C1 segment of cervical spinal cord (tissue), 14 donors: Measurements from ENCODE around the gene SMPD3.
A peak's percentile ranks its signal among the peaks of the same experiment; 100 is the strongest.

ENCODE experiments used
- DNase-seq, 14 donors: peaks; one replicate each; lab custom pipeline; 2025; lab: John Stamatoyannopoulos, UW

Gene SMPD3

DNA sequence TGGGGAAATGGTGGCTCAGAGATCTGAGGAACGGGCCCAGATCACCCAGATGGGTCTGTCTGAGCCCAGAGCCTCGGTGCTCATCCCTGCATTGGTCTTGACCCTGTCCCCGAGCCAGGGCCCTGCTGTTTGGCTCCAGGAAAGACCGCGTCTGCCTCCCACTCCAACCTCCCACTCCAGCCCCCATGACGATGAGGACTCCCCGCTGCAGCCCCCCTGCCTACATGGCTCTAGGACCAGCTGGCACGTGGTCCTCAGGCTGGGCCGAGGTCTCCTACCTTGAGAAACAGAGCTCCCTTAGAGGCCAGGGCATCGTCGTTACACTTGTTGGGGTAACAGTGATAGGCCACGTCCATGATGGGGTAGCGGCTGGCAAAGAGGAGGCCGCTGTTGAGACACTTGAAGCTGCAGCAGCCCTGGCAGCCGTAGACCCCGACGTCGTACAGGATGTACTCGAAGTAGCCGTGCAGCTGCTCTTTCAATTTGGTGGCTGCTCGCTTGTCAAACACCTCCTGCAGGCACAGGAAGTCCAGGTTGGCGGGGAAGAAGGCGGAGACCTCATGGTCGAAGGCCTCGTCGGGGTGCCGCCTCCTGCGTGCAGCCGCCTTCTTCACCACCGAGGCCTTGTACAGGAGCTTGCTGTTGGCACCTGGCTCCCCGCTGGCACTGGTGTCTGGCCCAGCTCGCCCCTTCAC lies 77.6 kb downstream of the SMPD3 start:
- DNase-seq, result no peak

DNA sequence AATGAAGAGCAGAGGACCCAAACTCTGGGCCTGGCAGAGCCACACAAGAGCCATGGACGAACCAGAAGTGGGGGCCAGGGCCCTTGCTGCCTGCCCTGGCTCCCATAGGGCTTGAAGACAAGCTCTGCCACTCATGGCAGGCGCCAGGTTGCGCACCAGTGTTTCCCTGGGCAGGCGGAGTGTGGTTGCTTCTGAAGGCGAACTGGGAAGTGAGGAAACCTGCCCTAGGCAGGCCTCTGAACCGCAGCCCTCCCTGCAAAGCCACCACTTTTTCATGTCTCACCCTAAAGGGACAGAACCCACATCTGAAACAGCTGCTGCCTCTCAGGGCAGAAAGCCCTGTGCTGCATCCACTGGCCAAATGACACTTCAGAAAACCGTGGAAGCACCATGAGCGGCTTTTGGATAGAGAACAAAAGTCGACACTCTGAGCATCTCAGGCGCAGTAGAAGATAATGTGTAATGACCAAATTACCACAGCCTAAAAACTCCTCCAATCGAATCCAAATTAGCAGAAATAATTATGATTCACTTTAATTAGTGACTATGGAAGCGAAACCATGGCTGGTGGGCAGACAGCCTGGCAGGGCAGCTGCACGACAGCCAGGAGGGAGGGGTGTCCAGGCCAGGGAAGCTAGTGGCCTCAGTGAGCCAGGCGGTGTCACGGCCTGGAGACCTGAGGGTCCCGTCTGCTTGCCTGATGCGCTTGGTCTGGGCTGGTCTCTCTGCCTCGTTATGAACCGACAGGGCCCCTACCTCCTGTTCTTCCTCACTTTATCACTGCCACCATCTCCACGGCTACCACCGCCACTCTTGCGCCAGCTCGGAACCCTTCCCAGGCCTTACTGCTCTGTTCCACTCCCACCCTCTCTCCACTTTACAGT lies 78.4 kb downstream of the SMPD3 start:
- DNase-seq, result no peak

- DNase-seq, result no peak
Observed at GRCh38 chr16:68369168-68369567, 79.1 kb downstream of the SMPD3 start.

- no peak for DNase-seq
Observed at GRCh38 chr16:68368301-68368888, 79.9 kb downstream of the SMPD3 start.

GRCh38 chr16:68367891-68368290 lies 80.4 kb downstream of the SMPD3 start:
- no peak for DNase-seq

GRCh38 chr16:68367440-68367839 lies 80.9 kb downstream of the SMPD3 start:
- no peak for DNase-seq

DNA sequence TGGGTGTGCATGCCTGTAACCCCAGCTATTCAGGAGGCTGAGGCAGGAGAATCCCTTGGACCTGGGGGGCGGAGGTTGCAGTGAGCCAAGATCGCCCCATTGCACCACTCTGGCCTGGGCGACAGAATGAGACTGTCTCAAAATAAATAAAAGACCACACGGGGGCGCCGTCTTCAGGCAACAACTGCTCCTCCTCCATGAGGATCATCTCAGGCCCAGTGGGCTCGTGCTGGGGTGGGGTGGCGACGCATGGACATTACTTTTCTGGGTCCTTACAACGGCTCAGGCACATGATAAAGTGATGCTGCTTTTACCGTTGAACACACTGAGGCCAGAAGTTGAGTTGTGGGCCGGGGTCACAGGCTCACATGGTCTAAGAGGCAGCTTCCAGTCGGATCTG lies 81.3 kb downstream of the SMPD3 start:
- DNase-seq, result peak in 1 of 14 donors; percentile 7

DNA sequence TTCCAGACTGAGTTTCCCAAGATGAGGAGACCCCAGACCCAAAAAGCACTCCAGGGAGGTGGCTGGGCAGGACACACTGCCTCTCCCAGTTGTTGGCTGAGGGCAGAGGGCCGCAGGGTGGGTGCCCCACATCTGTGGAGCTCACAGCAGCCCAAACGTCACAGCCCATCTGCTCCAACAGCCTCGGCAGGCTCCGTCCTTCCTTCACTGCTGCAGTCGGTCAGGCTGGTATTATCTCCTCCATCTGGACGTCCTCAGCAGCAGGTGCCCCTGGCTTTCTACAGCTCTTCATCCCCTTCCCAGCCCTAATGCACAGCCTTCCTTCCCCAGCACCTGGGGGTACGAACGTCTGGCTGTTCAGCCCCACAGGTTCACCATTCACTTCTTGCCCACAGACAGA lies 82.2 kb downstream of the SMPD3 start:
- no peak for DNase-seq

DNA sequence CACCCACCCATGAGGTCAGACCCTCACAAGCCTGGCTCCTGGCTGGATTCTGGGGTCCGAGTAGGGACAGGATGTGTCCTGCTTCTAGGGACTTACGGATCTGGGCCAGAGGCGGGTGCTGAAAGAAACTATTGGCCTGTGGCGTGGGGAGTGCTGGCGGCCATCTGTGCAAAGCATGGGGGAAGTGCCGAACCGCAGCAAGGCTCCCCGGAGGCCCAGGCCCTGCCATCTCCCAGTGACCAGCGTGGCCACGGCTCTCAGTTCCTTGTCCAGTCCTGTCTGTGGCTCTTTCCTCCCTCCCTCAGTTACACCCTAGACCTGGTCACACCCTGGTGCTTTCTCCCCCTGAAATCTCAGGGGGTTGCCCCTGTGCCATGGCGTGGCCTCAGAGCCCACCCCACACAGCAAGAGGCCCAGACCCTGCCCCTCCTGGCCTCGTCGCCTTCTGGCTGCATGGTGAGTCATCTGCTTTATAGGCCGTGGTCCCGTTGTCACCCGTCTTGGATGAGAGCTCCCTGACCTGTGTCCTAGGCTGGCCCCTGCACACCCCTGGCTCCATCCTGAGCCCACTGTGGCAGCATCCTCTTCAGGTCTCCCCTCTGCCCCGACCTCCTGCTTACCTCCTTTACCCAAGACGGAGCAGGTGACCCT lies 83.0 kb downstream of the SMPD3 start:
- peak in 5 of 14 donors; percentile 17 to 37 (median 22) for DNase-seq

DNA sequence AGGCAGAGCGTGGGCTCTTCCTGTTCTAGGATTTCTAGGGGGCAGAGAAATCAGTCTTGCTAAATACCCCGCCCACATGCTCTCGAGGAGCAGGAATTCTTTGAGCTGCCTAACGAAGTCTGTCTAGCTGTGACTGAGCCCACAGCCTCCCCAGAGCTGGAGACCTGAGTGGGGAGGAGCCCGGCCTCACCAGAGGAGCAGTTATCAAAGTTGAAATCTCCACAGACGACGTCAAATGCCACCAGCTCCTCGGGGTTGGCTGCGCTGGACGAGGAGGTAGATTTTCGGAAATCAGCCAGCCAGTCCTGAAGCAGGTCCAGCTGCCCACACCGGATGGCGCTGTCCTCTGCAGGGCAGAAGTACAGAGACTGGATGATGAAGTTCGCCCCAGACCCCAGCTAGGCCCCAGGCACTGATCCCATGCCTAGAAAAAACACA lies 83.7 kb downstream of the SMPD3 start:
- no peak for DNase-seq

DNA sequence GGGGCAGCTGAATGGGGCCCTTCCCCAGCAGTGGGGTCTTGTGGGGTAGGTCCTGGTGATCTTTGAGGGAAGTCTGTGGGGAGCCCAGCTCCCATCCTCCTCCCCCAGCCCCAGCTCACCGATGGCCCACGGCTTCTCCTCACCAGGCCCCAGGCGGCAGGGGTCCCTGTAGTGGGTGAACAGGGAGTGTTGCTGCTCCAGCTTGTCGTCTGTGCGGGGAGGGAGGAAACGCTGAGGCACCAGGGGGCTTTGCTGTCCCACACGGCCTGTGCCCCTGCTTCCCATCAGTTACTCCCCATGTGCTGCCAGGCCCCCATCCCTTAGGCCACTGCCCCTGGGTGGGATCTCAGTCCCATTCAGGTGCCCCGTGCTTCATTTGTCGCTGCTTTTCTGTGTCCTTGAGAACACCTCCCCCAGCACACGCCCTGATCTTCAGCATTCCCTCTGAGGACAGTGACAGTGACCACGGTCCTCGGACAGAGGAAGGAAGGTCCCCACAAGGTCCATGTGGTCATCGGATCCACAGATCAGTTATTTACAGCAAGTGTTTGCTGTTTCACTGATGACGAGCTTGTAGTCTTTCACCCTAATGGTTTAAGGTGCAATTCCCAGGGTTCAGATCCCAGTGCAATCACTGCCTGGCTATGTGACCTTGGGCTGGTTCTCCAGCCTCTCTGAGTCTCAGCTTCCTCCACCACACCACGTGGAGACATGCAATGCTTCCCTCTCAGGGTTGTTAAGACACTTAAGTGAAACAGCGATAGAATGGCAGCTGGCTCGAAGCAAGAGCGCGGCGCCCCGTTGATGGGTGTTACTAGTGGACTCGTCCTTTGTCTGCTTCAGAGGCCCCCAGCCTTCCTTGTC lies 84.4 kb downstream of the SMPD3 start:
- DNase-seq, result no peak

DNA sequence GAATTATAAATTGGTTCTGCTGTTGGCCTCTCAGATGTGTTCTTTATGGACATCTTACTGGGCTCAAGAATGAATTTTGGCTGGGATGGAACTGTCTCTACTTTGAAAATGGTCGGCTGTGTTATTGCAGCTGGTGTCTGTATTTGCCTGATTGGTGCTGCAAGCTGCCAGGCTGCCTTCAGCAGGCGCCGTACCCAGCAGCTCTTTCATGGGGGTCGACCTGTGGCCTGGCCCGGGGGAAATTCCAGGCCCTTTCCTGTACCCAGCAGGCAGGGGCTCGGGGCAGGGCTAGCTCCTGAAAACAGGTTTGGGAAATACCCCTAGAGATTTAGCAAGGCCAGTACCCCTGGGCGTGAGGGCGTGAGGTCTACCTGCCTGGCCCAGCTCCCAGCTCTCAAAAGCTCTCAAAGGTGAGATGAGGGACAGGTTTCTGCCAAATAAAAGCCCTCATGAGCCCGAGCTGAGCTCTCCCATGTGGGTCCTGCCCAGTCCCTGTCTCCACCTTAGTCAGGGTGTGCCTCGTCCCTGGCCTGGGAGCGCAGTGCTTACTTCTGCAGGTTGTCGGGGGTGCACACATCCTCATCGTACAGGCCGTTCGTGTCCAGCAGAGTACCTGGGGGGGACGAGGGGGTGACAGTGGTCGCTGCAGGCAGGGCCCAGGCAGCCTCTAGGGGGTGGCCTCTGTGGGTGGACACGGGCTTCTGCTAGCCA lies 85.2 kb downstream of the SMPD3 start:
- DNase-seq, result no peak

- DNase-seq, result no peak
Observed at GRCh38 chr16:68362262-68362913, 85.9 kb downstream of the SMPD3 start.

- DNase-seq, result no peak
Observed at GRCh38 chr16:68361485-68361884, 86.8 kb downstream of the SMPD3 start.

GRCh38 chr16:68360956-68361355 lies 87.4 kb downstream of the SMPD3 start:
- no peak for DNase-seq

GRCh38 chr16:68360547-68360946 lies 87.8 kb downstream of the SMPD3 start:
- DNase-seq, result no peak

DNA sequence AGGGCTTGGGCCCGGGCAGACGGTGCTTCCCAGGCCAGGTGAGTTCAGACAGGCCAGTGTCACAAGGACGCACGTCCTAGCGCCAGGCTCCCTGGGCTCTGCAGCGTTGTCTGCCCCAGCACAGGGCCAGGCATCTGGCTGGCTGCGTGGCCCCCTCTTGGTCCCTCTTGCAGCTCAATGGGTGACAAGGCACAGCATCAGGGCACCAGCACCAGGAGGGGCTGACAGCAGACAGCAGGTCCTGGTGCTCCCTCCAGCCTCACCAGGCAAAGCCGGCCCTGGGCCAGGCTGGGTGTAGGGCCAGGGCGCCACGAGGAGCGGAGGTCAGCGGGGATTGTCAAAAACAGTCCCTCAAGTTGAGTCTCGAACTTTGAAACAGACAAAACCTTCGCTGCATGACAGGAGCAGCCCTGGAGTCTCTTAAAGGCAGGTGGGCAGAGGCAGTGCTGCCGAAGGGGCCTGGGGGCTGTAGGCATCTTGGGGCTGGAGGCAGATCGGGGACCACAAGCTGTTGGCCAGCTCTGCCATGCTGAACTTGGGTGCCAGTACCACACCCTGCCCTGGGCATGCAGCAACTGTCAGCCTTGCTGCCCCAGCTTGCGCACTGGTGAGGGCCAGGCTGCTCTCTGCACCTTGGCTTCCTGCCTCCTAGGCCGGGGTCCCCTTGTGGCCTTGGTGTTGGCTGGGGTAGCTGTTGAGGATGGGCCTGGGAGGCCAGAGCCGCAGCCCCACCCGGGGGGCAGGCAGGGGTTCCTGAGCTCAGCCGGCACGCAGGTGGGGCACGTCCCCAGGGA lies 88.7 kb downstream of the SMPD3 start:
- DNase-seq, result no peak

DNA sequence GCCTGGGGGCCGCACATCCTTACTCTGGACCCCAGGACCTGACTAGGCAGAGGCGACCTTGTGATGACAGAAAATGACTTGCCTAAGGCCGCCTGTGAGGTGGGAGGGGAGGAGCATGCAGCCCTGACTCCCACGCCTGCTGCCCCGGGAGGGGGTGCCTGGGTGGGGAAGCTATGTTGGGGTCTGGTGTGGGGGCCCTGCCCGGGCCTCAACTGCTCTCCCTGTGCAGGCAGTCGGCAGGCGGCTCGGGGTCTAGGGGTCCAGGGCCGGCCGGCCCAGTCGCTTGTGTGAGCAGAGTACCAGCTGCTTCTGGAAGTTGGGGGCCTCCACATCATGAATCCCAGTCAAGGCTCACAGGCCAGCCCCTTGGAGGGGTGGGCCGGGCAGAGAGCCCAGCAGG lies 89.4 kb downstream of the SMPD3 start:
- DNase-seq, result no peak

DNA sequence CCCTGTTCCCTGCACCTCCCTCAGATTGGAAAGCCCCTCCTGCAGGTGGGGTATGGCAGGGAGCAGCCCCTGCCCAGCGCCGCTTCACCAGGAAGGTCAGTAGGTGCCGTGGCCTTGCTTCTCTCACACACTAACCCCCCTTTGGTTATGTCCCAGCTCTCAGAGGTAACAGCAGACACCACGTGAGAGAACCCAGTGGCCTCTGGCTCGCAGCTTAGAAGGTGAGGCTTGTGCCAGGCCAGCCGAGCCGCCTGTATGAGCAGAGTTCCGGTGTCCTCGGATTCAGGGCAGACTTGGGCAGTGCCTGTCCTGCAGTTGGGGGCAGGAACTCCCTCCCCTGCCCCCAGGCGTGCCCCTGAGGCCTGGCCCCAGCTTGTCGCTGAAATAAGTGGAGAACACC lies 90.4 kb downstream of the SMPD3 start:
- no peak for DNase-seq
